HCT116 (cell line): Measurements from ENCODE around the gene ASRGL1. TPM values are rescaled to one million over a fixed set of nuclear protein-coding genes. Genes with fewer than 3 reads are reported as not detected.
"Not testable (repeated sequence)": the region's sequence is repeated elsewhere in the genome, so short reads cannot be mapped to it uniquely, and the experiment has no call there.

ENCODE experiments used
- ATAC-seq: fragments of 200-7000 bp; cut with Tn5 transposase; 2 replicates; pipeline ENCODE4 v1.9.1; 2020; ENCODE audit warnings: mild to moderate bottlenecking, moderate library complexity
- BruUV-seq: library from RNA; stranded (reverse); fragments of 400-500 nt; replicated peaks from 2 replicates; lab custom pipeline; 2021; lab: Mats Ljungman, UMichigan
- CTCF ChIA-PET: fragments of 300-600 bp; sonication (Branson Sonifier 250); formaldehyde crosslinking; loops from one replicate; lab custom pipeline; 2021; ENCODE audit warnings: antibody characterized with exemption; lab: Charles Lee
- POLR2A ChIA-PET: fragments of 300-600, 350-600 bp; sonication (Branson Sonifier 250); formaldehyde crosslinking; loops from one replicate; lab custom pipeline; 2021; ENCODE audit warnings: antibody characterized with exemption; lab: Charles Lee
- RAD21 ChIA-PET, 2 experiments: fragments of 300-600 bp; sonication (Branson Sonifier 250); formaldehyde crosslinking; loops; one replicate each; lab custom pipeline; 2023; ENCODE audit warnings: low total read pairs in 2 of 2; ENCODE audit not compliant: uncharacterized antibody in 2 of 2, unreplicated experiment in 2 of 2, low non-redundant PET in 1 of 2; lab: Charles Lee
- DNase-seq: peaks from one replicate; pipeline ENCODE4 v3.0.0-alpha.2; 2010; ENCODE audit warnings: low read depth, low spot score
- H2AFZ ChIP-seq: fragments of 200-600 bp; shearing (Covaris generic), sonication (generic); 2 replicates; pipeline ENCODE4 v1.6.1; 2017; ENCODE audit warnings: low read depth, mixed run types, mixed read lengths, antibody characterized with exemption, low read length; ENCODE audit not compliant: poor library complexity, severe bottlenecking
- H3K27ac ChIP-seq: 2 replicates; pipeline ENCODE4 v1.5.1; 2012; ENCODE audit warnings: low read depth, low read length
- H3K27me3 ChIP-seq: fragments of 200-600 bp; sonication (generic); 2 replicates; pipeline ENCODE4 v1.6.1; 2016; ENCODE audit warnings: mixed run types, low read length, mixed read lengths; ENCODE audit not compliant: insufficient read depth
- H3K36me3 ChIP-seq, 2 experiments: fragments of 200-500 bp in 1 of 2; fragments of 200-600 bp in 1 of 2; sonication (Bioruptor generic) in 1 of 2; sonication (generic) in 1 of 2; 2 replicates each; pipeline versions ENCODE4 v1.5.1 to v1.6.1; 2014 to 2016; ENCODE audit warnings: low read length in 2 of 2, inconsistent platforms in 1 of 2, mixed read lengths in 1 of 2, mixed run types in 1 of 2; ENCODE audit not compliant: insufficient read depth in 2 of 2, control insufficient read depth in 1 of 2
- H3K4me1 ChIP-seq, 2 experiments: fragments of 200-600 bp in 1 of 2; sonication (generic) in 1 of 2; 2 replicates each; pipeline versions ENCODE4 v1.5.1 to v1.6.1; 2012 to 2017; ENCODE audit warnings: low read length in 2 of 2, inconsistent platforms in 1 of 2, mild to moderate bottlenecking in 1 of 2, mixed read lengths in 1 of 2, mixed run types in 1 of 2, moderate library complexity in 1 of 2; ENCODE audit not compliant: insufficient read depth in 2 of 2, control insufficient read depth in 1 of 2
- H3K4me2 ChIP-seq: fragments of 200-600 bp; sonication (generic); 2 replicates; pipeline ENCODE4 v1.6.1; 2017; ENCODE audit warnings: mixed run types, low read length, mixed read lengths
- H3K4me3 ChIP-seq, 2 experiments: fragments of 200-600 bp in 1 of 2; sonication (generic) in 1 of 2; replicated peaks in 1 of 2; 2 replicates each; pipeline ENCODE4 v1.5.1; 2011 to 2016; ENCODE audit warnings: low read length in 2 of 2, control low read depth in 1 of 2, low read depth in 1 of 2, mild to moderate bottlenecking in 1 of 2, mixed read lengths in 1 of 2, mixed run types in 1 of 2
- H3K79me2 ChIP-seq: fragments of 200-600 bp; sonication (generic); 2 replicates; pipeline ENCODE4 v1.6.1; 2017; ENCODE audit warnings: mild to moderate bottlenecking, mixed run types, low read length, moderate library complexity, mixed read lengths; ENCODE audit not compliant: insufficient read depth
- H3K9ac ChIP-seq: fragments of 200-600 bp; sonication (generic); 2 replicates; pipeline ENCODE4 v1.6.1; 2016; ENCODE audit warnings: low read length, mixed read lengths
- H3K9me2 ChIP-seq: fragments of 200-600 bp; sonication (generic), shearing (Covaris generic); 2 replicates; pipeline ENCODE4 v1.6.1; 2017; ENCODE audit warnings: mixed run types, mild to moderate bottlenecking, moderate library complexity; ENCODE audit not compliant: insufficient read depth
- H3K9me3 ChIP-seq, 2 experiments: fragments of 200-500 bp in 1 of 2; fragments of 200-600 bp in 1 of 2; sonication (Bioruptor generic) in 1 of 2; sonication (generic) in 1 of 2; 2 replicates each; pipeline ENCODE4 v1.6.1; 2014 to 2017; ENCODE audit warnings: low read length in 2 of 2, mixed read lengths in 2 of 2, inconsistent platforms in 1 of 2, low read depth in 1 of 2, mild to moderate bottlenecking in 1 of 2, mixed run types in 1 of 2, moderate library complexity in 1 of 2; ENCODE audit not compliant: control insufficient read depth in 1 of 2, insufficient read depth in 1 of 2
- H4K20me1 ChIP-seq: fragments of 200-600 bp; sonication (generic), shearing (Covaris generic); 2 replicates; pipeline ENCODE4 v1.6.1; 2017; ENCODE audit warnings: mixed run types, mild to moderate bottlenecking, moderate library complexity; ENCODE audit not compliant: insufficient read depth
- RAD21 ChIP-seq: IDR thresholded peaks from 2 replicates; pipeline ENCODE4 v1.6.1; 2012; ENCODE audit warnings: low read depth, mild to moderate bottlenecking
- intact Hi-C: fragments of 100-400 bp; cut with micrococcal nuclease; formaldehyde crosslinking; loops from 2 replicates; pipeline ENCODE4 v1.10.0; 2022
- total RNA-seq: library from RNA; stranded (reverse); gene quantifications from one replicate; pipeline ENCODE4 v1.2.1, GENCODE V29; 2021; ENCODE audit not compliant: unreplicated experiment
- TF ChIP-seq, protein P1 (sequence below), 3 experiments: fragments of 200-600 bp in 1 of 3; sonication (generic) in 1 of 3; IDR thresholded peaks in 2 of 3; conservative IDR thresholded peaks in 1 of 3; 2 replicates each; pipeline ENCODE4 v1.5.1; 2012 to 2017; ENCODE audit warnings: low read depth in 2 of 3, low read length in 2 of 3, antibody characterized with exemption in 1 of 3, borderline replicate concordance in 1 of 3, control low read depth in 1 of 3, mild to moderate bottlenecking in 1 of 3, mixed read lengths in 1 of 3, mixed run types in 1 of 3, moderate library complexity in 1 of 3; ENCODE audit not compliant: insufficient read depth in 1 of 3
- TF ChIP-seq, protein P2 (sequence below): IDR thresholded peaks from 2 replicates; pipeline ENCODE4 v1.6.1; 2011; ENCODE audit warnings: mild to moderate bottlenecking, low read length, moderate library complexity; ENCODE audit not compliant: insufficient replicate concordance; ENCODE audit errors: extremely low read depth

ASRGL1 gene
- total RNA-seq, 1 experiment from 2014 or later = 27.6 TPM

DNA sequence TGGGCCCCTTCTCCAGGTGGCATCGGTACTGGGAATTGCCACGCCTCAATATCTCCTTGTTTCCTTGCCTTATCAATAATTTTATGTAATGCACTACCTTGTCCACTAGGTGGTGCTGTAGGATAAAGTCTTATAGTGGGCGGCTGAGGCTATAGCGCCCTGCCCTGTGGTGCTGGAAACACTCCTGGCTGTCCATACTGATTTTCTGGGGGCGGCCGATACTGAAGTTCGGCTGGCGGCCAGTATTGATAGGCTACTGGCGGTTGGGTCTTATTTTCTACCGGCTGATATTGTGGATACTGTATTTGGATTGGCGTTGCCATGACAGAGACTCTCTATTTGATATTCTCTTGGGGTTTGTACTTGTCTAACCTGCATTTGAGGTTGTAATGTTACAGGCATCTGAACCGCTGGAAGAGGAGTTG, 43.6 kb downstream of the ASRGL1 start:
- ATAC-seq (peak; percentile 99), DNase-seq (peak; percentile 55)
- H3K4me3 ChIP-seq, BruUV-seq, H3K79me2 ChIP-seq, H3K27ac ChIP-seq, H4K20me1 ChIP-seq, H3K9ac ChIP-seq, H3K9me3 ChIP-seq, H2AFZ ChIP-seq, H3K4me1 ChIP-seq, H3K27me3 ChIP-seq, POLR2A ChIA-PET, H3K36me3 ChIP-seq, H3K9me2 ChIP-seq: not testable (repeated sequence)
- CTCF ChIA-PET = interaction anchor here (0.9 to 1.9 kb wide), 3 partner anchors 12 to 77 kb away, joined by 3 to 5 read pairs (median 3); no protein-coding TSS in a partner anchor
- H3K4me2 ChIP-seq = peak overlapping the region; percentile 54
- TF ChIP-seq RAD21 = peak; percentile 92
- TF ChIP-seq, protein P1, sequence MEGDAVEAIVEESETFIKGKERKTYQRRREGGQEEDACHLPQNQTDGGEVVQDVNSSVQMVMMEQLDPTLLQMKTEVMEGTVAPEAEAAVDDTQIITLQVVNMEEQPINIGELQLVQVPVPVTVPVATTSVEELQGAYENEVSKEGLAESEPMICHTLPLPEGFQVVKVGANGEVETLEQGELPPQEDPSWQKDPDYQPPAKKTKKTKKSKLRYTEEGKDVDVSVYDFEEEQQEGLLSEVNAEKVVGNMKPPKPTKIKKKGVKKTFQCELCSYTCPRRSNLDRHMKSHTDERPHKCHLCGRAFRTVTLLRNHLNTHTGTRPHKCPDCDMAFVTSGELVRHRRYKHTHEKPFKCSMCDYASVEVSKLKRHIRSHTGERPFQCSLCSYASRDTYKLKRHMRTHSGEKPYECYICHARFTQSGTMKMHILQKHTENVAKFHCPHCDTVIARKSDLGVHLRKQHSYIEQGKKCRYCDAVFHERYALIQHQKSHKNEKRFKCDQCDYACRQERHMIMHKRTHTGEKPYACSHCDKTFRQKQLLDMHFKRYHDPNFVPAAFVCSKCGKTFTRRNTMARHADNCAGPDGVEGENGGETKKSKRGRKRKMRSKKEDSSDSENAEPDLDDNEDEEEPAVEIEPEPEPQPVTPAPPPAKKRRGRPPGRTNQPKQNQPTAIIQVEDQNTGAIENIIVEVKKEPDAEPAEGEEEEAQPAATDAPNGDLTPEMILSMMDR (IDR thresholded peaks at IDR 0.05 in 2 of 3, conservative IDR thresholded peaks at IDR 0.05 in 1 of 3; ENCODE audit: borderline replicate concordance in 1 of 3, insufficient read depth in 1 of 3, low read depth in 2 of 3, low read length in 2 of 3) = peak; percentile 59 to 93 (median 72)
- TF ChIP-seq, protein P2, sequence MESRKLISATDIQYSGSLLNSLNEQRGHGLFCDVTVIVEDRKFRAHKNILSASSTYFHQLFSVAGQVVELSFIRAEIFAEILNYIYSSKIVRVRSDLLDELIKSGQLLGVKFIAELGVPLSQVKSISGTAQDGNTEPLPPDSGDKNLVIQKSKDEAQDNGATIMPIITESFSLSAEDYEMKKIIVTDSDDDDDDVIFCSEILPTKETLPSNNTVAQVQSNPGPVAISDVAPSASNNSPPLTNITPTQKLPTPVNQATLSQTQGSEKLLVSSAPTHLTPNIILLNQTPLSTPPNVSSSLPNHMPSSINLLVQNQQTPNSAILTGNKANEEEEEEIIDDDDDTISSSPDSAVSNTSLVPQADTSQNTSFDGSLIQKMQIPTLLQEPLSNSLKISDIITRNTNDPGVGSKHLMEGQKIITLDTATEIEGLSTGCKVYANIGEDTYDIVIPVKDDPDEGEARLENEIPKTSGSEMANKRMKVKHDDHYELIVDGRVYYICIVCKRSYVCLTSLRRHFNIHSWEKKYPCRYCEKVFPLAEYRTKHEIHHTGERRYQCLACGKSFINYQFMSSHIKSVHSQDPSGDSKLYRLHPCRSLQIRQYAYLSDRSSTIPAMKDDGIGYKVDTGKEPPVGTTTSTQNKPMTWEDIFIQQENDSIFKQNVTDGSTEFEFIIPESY = peak; percentile 35
- intact Hi-C loops = loop anchor here (2.0 to 5.0 kb wide), 2 partner anchors 162 to 181 kb away; no protein-coding TSS in a partner anchor
- RAD21 ChIA-PET = interaction anchor here in 1 of 2 experiments (0.9 kb wide), 1 partner anchor 12 kb away, joined by 3 read pairs; no protein-coding TSS in a partner anchor
